HG03159 (cell line): ENCODE data around the gene OPA3.

Source experiments
- ATAC-seq: cut with Tn5 transposase; IDR thresholded peaks from one replicate; pipeline ENCODE4 v1.9.1; 2021; ENCODE audit warnings: mild to moderate bottlenecking, moderate library complexity; ENCODE audit not compliant: unreplicated experiment

Gene OPA3

GRCh38 chr19:45598267-45599001, 13.8 kb upstream of the OPA3 start:
- ATAC-seq: no peak

- no peak for ATAC-seq
These were observed 13.0 kb upstream of the OPA3 start for GRCh38 chr19:45597425-45598111.

- no peak for ATAC-seq
These were observed 11.2 kb upstream of the OPA3 start for GRCh38 chr19:45595814-45596213.

- no peak for ATAC-seq
These were observed 8.9 kb upstream of the OPA3 start for GRCh38 chr19:45593520-45593919.

GRCh38 chr19:45592366-45592765, 7.8 kb upstream of the OPA3 start:
- no peak for ATAC-seq

- no peak for ATAC-seq
These were observed 7.0 kb upstream of the OPA3 start for GRCh38 chr19:45591638-45592005.

- no peak for ATAC-seq
These were observed 6.5 kb upstream of the OPA3 start for GRCh38 chr19:45591004-45591637.

GRCh38 chr19:45590300-45591003, 5.8 kb upstream of the OPA3 start:
- ATAC-seq: no peak

GRCh38 chr19:45589768-45590167, 5.2 kb upstream of the OPA3 start:
- no peak for ATAC-seq

- no peak for ATAC-seq
These were observed 3.3 kb upstream of the OPA3 start for GRCh38 chr19:45587873-45588272.

- ATAC-seq: no peak
These were observed 566 bp upstream of the OPA3 start for GRCh38 chr19:45585158-45585577.

GRCh38 chr19:45581576-45581975, 3.0 kb downstream of the OPA3 start:
- no peak for ATAC-seq

GRCh38 chr19:45578861-45579260, 5.7 kb downstream of the OPA3 start:
- ATAC-seq: no peak

- no peak for ATAC-seq
These were observed 7.3 kb downstream of the OPA3 start for GRCh38 chr19:45577111-45577905.

GRCh38 chr19:45576682-45577081, 7.9 kb downstream of the OPA3 start:
- no peak for ATAC-seq

- no peak for ATAC-seq
These were observed 9.4 kb downstream of the OPA3 start for GRCh38 chr19:45575216-45575615.

- no peak for ATAC-seq
These were observed 10.1 kb downstream of the OPA3 start for GRCh38 chr19:45574526-45574925.

GRCh38 chr19:45571457-45572220, 13.0 kb downstream of the OPA3 start:
- ATAC-seq: no peak

GRCh38 chr19:45569619-45570421, 14.8 kb downstream of the OPA3 start:
- no peak for ATAC-seq
